ENCODE data around the gene EFHB. TPM values are rescaled to one million over a fixed set of nuclear protein-coding genes. Genes with fewer than 3 reads are reported as not detected.

The EFHB gene
- total and polyA plus RNA-seq, 2 of the 13 experiments (the other 11 are each of a cell fraction or from before 2014, with no cell fraction given): 0.15 to 0.42 TPM

GRCh38 chr3:19947549-19948225 lies 13.7 kb upstream of the EFHB start (continued):
- TF ChIP-seq CERS6 (CRISPR knock-in tag; IDR thresholded peaks at IDR 0.05) (no peak), SOX13 (IDR thresholded peaks at IDR 0.05) (no peak), SOX13 (CRISPR knock-in tag; conservative IDR thresholded peaks at IDR 0.05 in 1 of 2, IDR thresholded peaks at IDR 0.05 in 1 of 2) (no peak), ZSCAN25 (CRISPR knock-in tag; IDR thresholded peaks at IDR 0.05) (peak; percentile 6; the same call in 1 of the 2 replicates), GATA4 (IDR thresholded peaks at IDR 0.05; ENCODE audit: borderline replicate concordance, low read depth) (no peak), SRSF1 (optimal IDR thresholded peaks at IDR 0.05; ENCODE audit: low read depth, low read length) (no peak), ZNF816 (CRISPR knock-in tag; IDR thresholded peaks at IDR 0.05; ENCODE audit: borderline replicate concordance) (peak; percentile 73; the same call in 1 of the 2 replicates), ZNF12 (CRISPR knock-in tag; IDR thresholded peaks at IDR 0.05) (no peak), MXD4 (CRISPR knock-in tag; IDR thresholded peaks at IDR 0.05) (no peak), THAP7 (CRISPR knock-in tag; IDR thresholded peaks at IDR 0.05) (peak; percentile 99), TFDP1 (CRISPR knock-in tag; IDR thresholded peaks at IDR 0.05; ENCODE audit: borderline replicate concordance) (no peak), ATF7-NPFF (CRISPR knock-in tag; IDR thresholded peaks at IDR 0.05; ENCODE audit: low read depth) (no peak), IRF1 (CRISPR knock-in tag; IDR thresholded peaks at IDR 0.05; ENCODE audit: low read depth) (no peak), ZBTB44 (CRISPR knock-in tag; IDR thresholded peaks at IDR 0.05) (no peak), DR1 (CRISPR knock-in tag; IDR thresholded peaks at IDR 0.05) (no peak), SP4 (CRISPR knock-in tag; IDR thresholded peaks at IDR 0.05) (peak; percentile 31; the same call in 1 of the 2 replicates), ZNF460 (CRISPR knock-in tag; IDR thresholded peaks at IDR 0.05; ENCODE audit: borderline replicate concordance) (no peak), ZSCAN31 (CRISPR knock-in tag; IDR thresholded peaks at IDR 0.05; ENCODE audit: low read depth) (no peak), MTA1 (CRISPR knock-in tag; IDR thresholded peaks at IDR 0.05; ENCODE audit: borderline replicate concordance) (0 out of 2 replicates have a peak, but pooled peaks have one; percentile 69), ZNF138 (CRISPR knock-in tag; IDR thresholded peaks at IDR 0.05; ENCODE audit: low read depth) (no peak), RXRA (CRISPR knock-in tag; IDR thresholded peaks at IDR 0.05) (no peak), JARID2 (CRISPR knock-in tag; IDR thresholded peaks at IDR 0.05; ENCODE audit: insufficient replicate concordance) (no peak), ZSCAN30 (CRISPR knock-in tag; IDR thresholded peaks at IDR 0.05) (0 out of 2 replicates have a peak, but pooled peaks have one; percentile 44)

Measured in HepG2 (cell line).